Activated CD8-positive, alpha-beta T cell treated with anti-CD3 and anti-CD28 coated beads for 36 hours (primary cell): Measurements from ENCODE around the gene B3GNT9. TPM values are rescaled to one million over a fixed set of nuclear protein-coding genes. Genes with fewer than 3 reads are reported as not detected.

ENCODE experiments used
- ATAC-seq: fragments of 200-7000 bp; cut with Tn5 transposase; one replicate; pipeline ENCODE4 v1.10.0; 2021; ENCODE audit warnings: mild to moderate bottlenecking, moderate library complexity
- CTCF ChIA-PET: fragments of 350-600 bp; sonication (Branson Sonifier 250); formaldehyde crosslinking; loops from one replicate; lab custom pipeline; 2021; ENCODE audit warnings: antibody characterized with exemption; lab: Charles Lee
- POLR2A ChIA-PET: fragments of 350-600 bp; sonication (Branson Sonifier 250); formaldehyde crosslinking; loops from one replicate; lab custom pipeline; 2021; ENCODE audit warnings: antibody characterized with exemption; lab: Charles Lee
- DNase-seq: peaks from one replicate; pipeline ENCODE4 v3.0.0-alpha.2; 2020
- H3K27ac Mint-ChIP-seq: one replicate; pipeline ENCODE4 v1.8.0; 2021; ENCODE audit warnings: mild to moderate bottlenecking, mixed read lengths
- H3K27me3 Mint-ChIP-seq: one replicate; pipeline ENCODE4 v1.8.0; 2021; ENCODE audit warnings: mixed read lengths
- H3K36me3 Mint-ChIP-seq: one replicate; pipeline ENCODE4 v1.8.0; 2021; ENCODE audit warnings: low read depth, mixed read lengths
- H3K4me1 Mint-ChIP-seq: one replicate; pipeline ENCODE4 v1.8.0; 2021; ENCODE audit warnings: low read depth, mixed read lengths
- H3K4me3 Mint-ChIP-seq: one replicate; pipeline ENCODE4 v1.8.0; 2021; ENCODE audit warnings: mild to moderate bottlenecking, moderate library complexity, mixed read lengths
- H3K9me3 Mint-ChIP-seq: one replicate; pipeline ENCODE4 v1.8.0; 2021; ENCODE audit warnings: mixed read lengths
- CTCF ChIP-seq: fragments of 200-600 bp; IDR thresholded peaks from one replicate; pipeline ENCODE4 v1.8.0; 2022; ENCODE audit warnings: antibody characterized with exemption, mild to moderate bottlenecking
- intact Hi-C: fragments of 100-400 bp; cut with micrococcal nuclease; formaldehyde crosslinking; loops from one replicate; pipeline ENCODE4 v1.10.0; 2022
- total RNA-seq, 2 experiments: library from RNA; stranded (reverse); gene quantifications; one replicate each; pipeline ENCODE4 v1.2.3, GENCODE V29; 2021

B3GNT9 gene
- total RNA-seq, 2 experiments from 2014 or later: 2.1 to 2.5 TPM

- Mint-ChIP-seq H3K9me3 (no peaks in the 10 kb centered on the region), H3K4me3 (no peak overlapping the region), H3K36me3 (peaks cover 12% of the 10 kb centered on the region), H3K27me3 (no peaks in the 10 kb centered on the region), H3K4me1 (peaks cover 28% of the 10 kb centered on the region), H3K27ac (no peak overlapping the region)
- ChIA-PET POLR2A (interaction anchor here (0.7 kb wide), 1 partner anchor 22 kb away, joined by 3 read pairs; no protein-coding TSS in a partner anchor), CTCF (interaction anchor here (1.0 to 3.0 kb wide), 4 partner anchors 13 to 285 kb away, joined by 3 to 12 read pairs (median 4); partner anchors contain the start of gene NAE1)
- intact Hi-C loops: no loop called here
- DNase-seq: no peak
- no peak for TF ChIP-seq CTCF
- ATAC-seq: no peak
Observed at GRCh38 chr16:67115639-67116038, 35.2 kb downstream of the B3GNT9 start.

DNA sequence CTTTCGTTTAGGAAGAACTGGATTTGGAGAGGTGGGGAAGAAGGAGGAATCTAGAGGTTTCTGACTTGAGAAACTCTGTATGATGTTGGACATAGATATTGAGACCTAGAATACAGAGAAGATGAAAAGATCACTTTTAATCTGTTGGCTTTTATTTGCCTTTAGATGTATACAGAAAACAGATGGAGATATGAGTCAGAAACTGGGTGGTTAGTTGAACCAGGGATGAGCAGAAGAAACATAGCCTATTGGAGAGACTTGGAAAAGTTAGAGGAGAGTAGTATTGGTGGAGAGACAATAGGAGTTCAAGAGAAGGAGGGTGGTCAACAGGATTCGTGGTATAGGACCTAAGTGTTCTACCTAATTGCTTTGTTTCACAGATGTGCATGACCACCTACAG, 36.0 kb downstream of the B3GNT9 start:
- TF ChIP-seq CTCF: no peak
- CTCF ChIA-PET: interaction anchor here (1.1 to 3.0 kb wide), 2 partner anchors 41 to 284 kb away, joined by 3 to 12 read pairs; partner anchors contain the start of gene NAE1
- Mint-ChIP-seq H3K4me3 (no peak overlapping the region), H3K4me1 (peaks cover 28% of the 10 kb centered on the region), H3K27ac (no peak overlapping the region), H3K27me3 (no peaks in the 10 kb centered on the region), H3K9me3 (no peaks in the 10 kb centered on the region), H3K36me3 (peaks cover 6% of the 10 kb centered on the region)
- ATAC-seq: no peak
- intact Hi-C loops: loop anchor here (5.0 kb wide), 1 partner anchor 97 kb away; no protein-coding TSS in a partner anchor
- DNase-seq: no peak
- POLR2A ChIA-PET: no interaction called here

DNA sequence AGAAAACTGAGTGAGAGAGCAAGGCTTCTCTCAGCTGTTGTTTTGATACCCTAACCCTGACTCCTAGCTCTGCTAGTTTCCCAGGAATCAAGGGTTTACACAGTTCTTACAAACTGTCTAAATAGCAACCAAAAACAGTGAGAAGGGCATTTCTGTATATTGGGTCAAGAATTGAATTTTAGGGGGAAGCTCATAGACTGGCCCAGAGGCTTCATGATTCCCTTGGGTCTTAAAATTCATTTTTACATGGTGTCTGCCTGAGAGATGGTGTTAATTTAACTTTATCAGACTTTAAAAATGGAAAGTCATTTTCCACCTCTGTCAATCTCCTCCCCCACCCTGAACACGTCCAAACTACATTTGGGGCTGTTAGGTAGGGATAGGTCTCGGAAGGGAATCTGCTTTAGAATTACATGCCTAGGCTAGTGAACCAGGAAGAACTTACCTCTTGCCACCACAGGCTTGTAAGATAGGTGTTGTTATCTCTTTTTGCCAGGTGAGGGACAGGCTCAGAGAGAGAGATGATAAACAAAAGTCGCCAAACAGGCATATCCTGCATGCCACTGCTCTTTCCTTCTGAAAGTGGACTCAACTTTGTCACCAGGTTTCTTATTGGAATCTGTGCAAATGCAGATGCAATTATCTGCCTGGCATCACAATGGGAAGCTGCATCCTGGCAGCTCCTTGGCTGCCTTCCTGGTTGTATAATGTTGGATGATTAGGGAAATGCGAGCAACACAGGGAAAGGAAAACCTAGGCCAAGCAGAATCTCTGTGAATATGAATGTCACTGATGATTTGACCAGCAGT, 38.0 kb downstream of the B3GNT9 start:
- no peak for DNase-seq
- no peaks in the 10 kb centered on the region for H3K27me3 Mint-ChIP-seq
- peak overlapping the region; percentile 10 for H3K27ac Mint-ChIP-seq
- H3K9me3 Mint-ChIP-seq: no peaks in the 10 kb centered on the region
- ChIA-PET POLR2A (interaction anchor here (0.6 to 0.7 kb wide), 2 partner anchors 21 to 70 kb away, joined by 3 read pairs; no protein-coding TSS in a partner anchor), CTCF (interaction anchor here (0.7 to 2.2 kb wide), 4 partner anchors 13 to 95 kb away, joined by 3 to 12 read pairs (median 4); no protein-coding TSS in a partner anchor)
- ATAC-seq: no peak
- H3K36me3 Mint-ChIP-seq: peaks cover 6% of the 10 kb centered on the region
- intact Hi-C loops: loop anchor here (5.0 kb wide), 1 partner anchor 95 kb away; no protein-coding TSS in a partner anchor
- no peak for TF ChIP-seq CTCF
- H3K4me1 Mint-ChIP-seq: peaks cover 32% of the 10 kb centered on the region
- H3K4me3 Mint-ChIP-seq: no peak overlapping the region

GRCh38 chr16:67111951-67112444, 38.8 kb downstream of the B3GNT9 start:
- Mint-ChIP-seq H3K27ac (no peak overlapping the region), H3K9me3 (no peaks in the 10 kb centered on the region), H3K27me3 (no peaks in the 10 kb centered on the region), H3K36me3 (peaks cover 6% of the 10 kb centered on the region), H3K4me1 (peaks cover 32% of the 10 kb centered on the region), H3K4me3 (no peak overlapping the region)
- ATAC-seq (no peak), DNase-seq (no peak)
- intact Hi-C loops: loop anchor here (5.0 kb wide), 1 partner anchor 95 kb away; no protein-coding TSS in a partner anchor
- ChIA-PET POLR2A (interaction anchor here (0.7 to 1.1 kb wide), 2 partner anchors 37 to 69 kb away, joined by 3 read pairs; no protein-coding TSS in a partner anchor), CTCF (interaction anchor here (0.6 to 2.2 kb wide), 5 partner anchors 11 to 94 kb away, joined by 3 to 12 read pairs (median 3); no protein-coding TSS in a partner anchor)
- no peak for TF ChIP-seq CTCF
